ENCODE data around the gene ZNF618.

The ZNF618 gene

DNA sequence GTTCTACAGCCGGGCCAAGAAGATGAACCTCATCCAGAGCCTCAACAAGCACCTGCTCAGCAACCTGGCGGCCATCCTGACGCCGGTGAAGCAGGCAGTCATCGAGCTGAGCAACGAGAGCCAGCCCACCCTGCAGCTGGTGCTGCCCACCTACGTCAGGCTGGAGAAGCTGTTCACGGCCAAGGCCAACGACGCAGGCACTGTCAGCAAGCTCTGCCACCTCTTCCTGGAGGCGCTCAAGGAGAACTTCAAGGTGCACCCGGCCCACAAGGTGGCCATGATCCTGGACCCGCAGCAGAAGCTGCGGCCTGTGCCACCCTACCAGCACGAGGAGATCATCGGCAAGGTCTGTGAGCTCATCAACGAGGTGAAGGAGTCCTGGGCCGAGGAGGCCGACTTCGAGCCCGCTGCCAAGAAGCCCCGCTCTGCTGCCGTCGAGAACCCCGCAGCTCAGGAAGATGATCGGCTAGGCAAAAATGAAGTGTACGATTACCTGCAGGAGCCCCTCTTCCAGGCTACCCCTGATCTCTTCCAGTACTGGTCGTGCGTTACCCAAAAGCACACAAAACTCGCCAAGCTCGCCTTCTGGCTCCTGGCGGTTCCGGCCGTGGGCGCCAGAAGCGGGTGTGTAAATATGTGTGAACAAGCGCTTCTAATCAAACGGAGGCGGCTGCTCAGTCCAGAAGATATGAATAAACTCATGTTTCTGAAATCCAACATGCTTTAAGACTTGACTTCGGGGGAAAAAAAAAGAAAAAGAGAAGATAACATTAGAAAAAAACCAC is 173.5 kb downstream of the ZNF618 start:
- H3K79me2 ChIP-seq (ENCODE audit: insufficient read depth, low read length), result no peaks in the 10 kb centered on the region
- no peaks in the 10 kb centered on the region for H3K27me3 ChIP-seq (ENCODE audit: insufficient read depth, low read length, poor library complexity)
- H3K9me3 ChIP-seq (ENCODE audit: insufficient read depth, low read length, severe bottlenecking), result no peaks in the 10 kb centered on the region
- H4K20me1 ChIP-seq (ENCODE audit: insufficient read depth, low read length), result no peaks in the 10 kb centered on the region
- no peak overlapping the region for H3K4me2 ChIP-seq (ENCODE audit: insufficient read depth, low read length)
- DNase-seq (no peak), ATAC-seq (ENCODE audit: insufficient read depth, low read depth) (no peak)
- H3K4me1 ChIP-seq (ENCODE audit: insufficient read depth, low read length), result no peaks in the 10 kb centered on the region
- H3K9ac ChIP-seq (ENCODE audit: low read depth, low read length), result no peak overlapping the region
- TF ChIP-seq, protein P1, sequence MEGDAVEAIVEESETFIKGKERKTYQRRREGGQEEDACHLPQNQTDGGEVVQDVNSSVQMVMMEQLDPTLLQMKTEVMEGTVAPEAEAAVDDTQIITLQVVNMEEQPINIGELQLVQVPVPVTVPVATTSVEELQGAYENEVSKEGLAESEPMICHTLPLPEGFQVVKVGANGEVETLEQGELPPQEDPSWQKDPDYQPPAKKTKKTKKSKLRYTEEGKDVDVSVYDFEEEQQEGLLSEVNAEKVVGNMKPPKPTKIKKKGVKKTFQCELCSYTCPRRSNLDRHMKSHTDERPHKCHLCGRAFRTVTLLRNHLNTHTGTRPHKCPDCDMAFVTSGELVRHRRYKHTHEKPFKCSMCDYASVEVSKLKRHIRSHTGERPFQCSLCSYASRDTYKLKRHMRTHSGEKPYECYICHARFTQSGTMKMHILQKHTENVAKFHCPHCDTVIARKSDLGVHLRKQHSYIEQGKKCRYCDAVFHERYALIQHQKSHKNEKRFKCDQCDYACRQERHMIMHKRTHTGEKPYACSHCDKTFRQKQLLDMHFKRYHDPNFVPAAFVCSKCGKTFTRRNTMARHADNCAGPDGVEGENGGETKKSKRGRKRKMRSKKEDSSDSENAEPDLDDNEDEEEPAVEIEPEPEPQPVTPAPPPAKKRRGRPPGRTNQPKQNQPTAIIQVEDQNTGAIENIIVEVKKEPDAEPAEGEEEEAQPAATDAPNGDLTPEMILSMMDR (IDR thresholded peaks at IDR 0.05; ENCODE audit: borderline replicate concordance, extremely low read depth, low read length, poor library complexity, severe bottlenecking), result no peak
- no peak for TF ChIP-seq EZH2 (IDR thresholded peaks at IDR 0.05; ENCODE audit: borderline replicate concordance, low read depth, low read length, severe bottlenecking)
- no peaks in the 10 kb centered on the region for H3K36me3 ChIP-seq (ENCODE audit: insufficient read depth, low read length)
- H2AFZ ChIP-seq (ENCODE audit: low read depth, low read length), result no peak overlapping the region
- no peak overlapping the region for H3K4me3 ChIP-seq (ENCODE audit: low read depth in 1 of 2, low read length in 2 of 2)
- no peak overlapping the region for H3K27ac ChIP-seq (ENCODE audit: low read length)

DNA sequence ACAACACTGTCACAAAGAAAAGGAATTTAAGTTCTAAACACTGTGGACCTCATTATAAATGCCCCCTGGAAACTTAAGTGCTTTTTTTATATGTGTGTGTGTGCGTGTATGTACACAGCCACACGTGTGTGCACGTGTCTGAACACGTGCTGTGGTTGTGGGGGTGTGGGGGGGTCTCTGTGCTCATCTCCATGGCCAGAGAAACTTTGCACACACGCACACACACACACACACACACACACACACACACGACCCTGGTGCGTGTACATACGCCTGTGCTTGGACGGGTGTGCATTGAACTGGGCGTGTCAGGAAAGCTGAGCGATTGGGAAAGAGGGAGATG is 174.1 kb downstream of the ZNF618 start:
- H3K9me3 ChIP-seq (ENCODE audit: insufficient read depth, low read length, severe bottlenecking), result no peaks in the 10 kb centered on the region
- no peak overlapping the region for H3K27ac ChIP-seq (ENCODE audit: low read length)
- H2AFZ ChIP-seq (ENCODE audit: low read depth, low read length), result no peak overlapping the region
- DNase-seq (no peak), ATAC-seq (ENCODE audit: insufficient read depth, low read depth) (no peak)
- no peaks in the 10 kb centered on the region for H3K79me2 ChIP-seq (ENCODE audit: insufficient read depth, low read length)
- H3K36me3 ChIP-seq (ENCODE audit: insufficient read depth, low read length), result no peaks in the 10 kb centered on the region
- H3K27me3 ChIP-seq (ENCODE audit: insufficient read depth, low read length, poor library complexity), result no peaks in the 10 kb centered on the region
- H4K20me1 ChIP-seq (ENCODE audit: insufficient read depth, low read length), result no peaks in the 10 kb centered on the region
- no peaks in the 10 kb centered on the region for H3K4me1 ChIP-seq (ENCODE audit: insufficient read depth, low read length)
- TF ChIP-seq, protein P1 (IDR thresholded peaks at IDR 0.05; ENCODE audit: borderline replicate concordance, extremely low read depth, low read length, poor library complexity, severe bottlenecking), result no peak
- TF ChIP-seq EZH2 (IDR thresholded peaks at IDR 0.05; ENCODE audit: borderline replicate concordance, low read depth, low read length, severe bottlenecking), result no peak
- no peak overlapping the region for H3K4me3 ChIP-seq (ENCODE audit: low read depth in 1 of 2, low read length in 2 of 2)
- H3K4me2 ChIP-seq (ENCODE audit: insufficient read depth, low read length), result no peak overlapping the region
- H3K9ac ChIP-seq (ENCODE audit: low read depth, low read length), result no peak overlapping the region

DNA sequence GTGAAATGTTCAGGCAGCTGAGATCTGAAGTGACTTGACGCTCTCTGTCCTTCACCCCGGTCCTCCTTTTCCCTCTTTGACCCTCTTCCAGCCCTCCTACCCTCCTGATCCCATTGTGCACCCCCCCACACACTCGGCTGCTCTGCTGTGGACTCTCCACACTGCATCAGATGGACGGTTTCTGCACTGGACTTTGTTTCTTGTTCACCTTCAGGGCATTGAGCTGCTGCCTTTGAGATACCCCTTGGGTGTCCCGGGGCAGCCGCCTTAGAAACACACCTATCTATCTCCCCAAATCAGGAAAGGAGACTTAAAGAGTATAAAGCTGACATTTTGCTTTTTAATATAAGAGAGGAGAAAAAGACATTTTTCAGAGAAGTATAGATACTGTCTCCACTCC is 174.5 kb downstream of the ZNF618 start:
- H3K9ac ChIP-seq (ENCODE audit: low read depth, low read length), result no peak overlapping the region
- TF ChIP-seq, protein P1 (IDR thresholded peaks at IDR 0.05; ENCODE audit: borderline replicate concordance, extremely low read depth, low read length, poor library complexity, severe bottlenecking), result no peak
- no peak for TF ChIP-seq EZH2 (IDR thresholded peaks at IDR 0.05; ENCODE audit: borderline replicate concordance, low read depth, low read length, severe bottlenecking)
- H3K4me3 ChIP-seq (ENCODE audit: low read depth in 1 of 2, low read length in 2 of 2), result no peak overlapping the region
- H3K79me2 ChIP-seq (ENCODE audit: insufficient read depth, low read length), result no peaks in the 10 kb centered on the region
- H3K27ac ChIP-seq (ENCODE audit: low read length), result no peak overlapping the region
- no peak overlapping the region for H2AFZ ChIP-seq (ENCODE audit: low read depth, low read length)
- no peak overlapping the region for H3K4me2 ChIP-seq (ENCODE audit: insufficient read depth, low read length)
- H4K20me1 ChIP-seq (ENCODE audit: insufficient read depth, low read length), result no peaks in the 10 kb centered on the region
- ATAC-seq (ENCODE audit: insufficient read depth, low read depth) (no peak), DNase-seq (no peak)
- no peaks in the 10 kb centered on the region for H3K9me3 ChIP-seq (ENCODE audit: insufficient read depth, low read length, severe bottlenecking)
- H3K4me1 ChIP-seq (ENCODE audit: insufficient read depth, low read length), result no peaks in the 10 kb centered on the region
- no peaks in the 10 kb centered on the region for H3K36me3 ChIP-seq (ENCODE audit: insufficient read depth, low read length)
- no peaks in the 10 kb centered on the region for H3K27me3 ChIP-seq (ENCODE audit: insufficient read depth, low read length, poor library complexity)
